ENCODE results near the gene RAB7B. TPM values are rescaled to one million over a fixed set of nuclear protein-coding genes. Genes with fewer than 3 reads are reported as not detected.

The RAB7B gene
- total RNA-seq, 4 donors from 2014 or later, result 0.15 to 0.62 (median 0.33) TPM; not detected in 1

DNA sequence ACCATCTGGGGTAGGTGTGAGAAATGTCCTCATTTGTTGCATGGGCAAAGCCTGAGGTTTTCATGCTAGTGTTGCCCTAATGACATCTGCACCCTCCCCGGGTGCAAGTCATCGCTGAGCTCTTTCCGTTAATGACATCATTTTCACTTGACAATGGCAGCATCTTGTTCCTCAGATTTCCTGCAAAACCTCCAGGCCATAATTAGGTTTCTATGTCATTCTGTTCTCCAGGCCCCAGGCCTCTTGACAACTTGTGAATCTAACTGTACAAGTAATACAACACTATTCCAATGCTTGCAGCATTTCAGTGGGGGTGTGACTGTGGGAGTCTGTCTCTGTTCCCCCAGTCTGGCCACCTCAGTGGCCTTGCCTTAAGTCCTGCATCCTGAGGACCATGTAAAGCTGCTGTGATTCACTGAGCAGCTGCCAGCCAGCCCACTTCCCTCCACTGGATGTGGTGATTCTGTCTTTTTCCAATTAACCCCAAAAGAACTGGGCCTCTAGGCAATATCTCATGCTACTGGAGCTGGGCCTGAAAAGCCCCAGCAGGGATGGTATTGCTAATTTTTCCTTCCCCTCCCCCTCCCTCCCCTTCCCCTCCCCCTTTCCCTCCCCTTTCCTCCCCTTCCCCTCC is 22.8 kb downstream of the RAB7B start:
- Histone ChIP-seq H3K9me3 (no peaks in the 10 kb centered on the region), H3K4me3 (no peak overlapping the region), H3K4me1 (peaks cover 14 to 20% of the 10 kb centered on the region in 2 donors), H3K27me3 (no peaks in the 10 kb centered on the region), H3K27ac (no peak overlapping the region), H3K36me3 (no peaks in the 10 kb centered on the region)
- in situ Hi-C loops (cut with MboI; ENCODE audit: low sequenced_read_pairs in 4 of 4), result loop anchor here (5.0 to 25.0 kb wide), 8 partner anchors 58 to 318 kb away; no protein-coding TSS in a partner anchor
- ATAC-seq, result no peak
- no peak for TF ChIP-seq POLR2A (IDR thresholded peaks at IDR 0.05)
- TF ChIP-seq, protein P1, sequence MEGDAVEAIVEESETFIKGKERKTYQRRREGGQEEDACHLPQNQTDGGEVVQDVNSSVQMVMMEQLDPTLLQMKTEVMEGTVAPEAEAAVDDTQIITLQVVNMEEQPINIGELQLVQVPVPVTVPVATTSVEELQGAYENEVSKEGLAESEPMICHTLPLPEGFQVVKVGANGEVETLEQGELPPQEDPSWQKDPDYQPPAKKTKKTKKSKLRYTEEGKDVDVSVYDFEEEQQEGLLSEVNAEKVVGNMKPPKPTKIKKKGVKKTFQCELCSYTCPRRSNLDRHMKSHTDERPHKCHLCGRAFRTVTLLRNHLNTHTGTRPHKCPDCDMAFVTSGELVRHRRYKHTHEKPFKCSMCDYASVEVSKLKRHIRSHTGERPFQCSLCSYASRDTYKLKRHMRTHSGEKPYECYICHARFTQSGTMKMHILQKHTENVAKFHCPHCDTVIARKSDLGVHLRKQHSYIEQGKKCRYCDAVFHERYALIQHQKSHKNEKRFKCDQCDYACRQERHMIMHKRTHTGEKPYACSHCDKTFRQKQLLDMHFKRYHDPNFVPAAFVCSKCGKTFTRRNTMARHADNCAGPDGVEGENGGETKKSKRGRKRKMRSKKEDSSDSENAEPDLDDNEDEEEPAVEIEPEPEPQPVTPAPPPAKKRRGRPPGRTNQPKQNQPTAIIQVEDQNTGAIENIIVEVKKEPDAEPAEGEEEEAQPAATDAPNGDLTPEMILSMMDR (IDR thresholded peaks at IDR 0.05 in 4 of 5, conservative IDR thresholded peaks at IDR 0.05 in 1 of 5), result no peak
- intact Hi-C loops (cut with DNase I; ENCODE audit: low total_unique reads), result no loop called here
- DNase-seq, result no peak

DNA sequence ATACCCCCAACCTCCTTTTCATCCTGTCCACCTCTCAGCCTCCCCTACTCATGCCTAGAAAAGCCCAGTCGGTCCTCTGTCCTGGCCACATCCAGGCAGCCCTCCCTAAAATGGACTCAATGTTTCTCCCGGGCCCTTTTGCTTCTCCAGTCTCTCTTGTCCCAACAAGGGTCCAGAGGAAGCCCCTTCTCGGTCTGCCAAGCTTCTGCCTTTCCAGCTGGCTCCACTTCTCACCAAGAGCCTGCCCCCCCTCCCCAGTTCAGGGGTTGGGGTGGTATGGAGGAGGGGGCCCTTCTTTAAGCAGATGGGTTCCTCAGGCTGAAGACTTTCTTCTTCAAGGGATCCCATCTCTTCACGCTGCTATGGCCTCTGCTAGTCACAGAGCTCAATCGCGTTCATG is 23.9 kb downstream of the RAB7B start:
- intact Hi-C loops (cut with DNase I; ENCODE audit: low total_unique reads) (loop anchor here (5.0 kb wide), 1 partner anchor 167 kb away; the partner anchor contains the start of gene SLC41A1), in situ Hi-C loops (cut with MboI; ENCODE audit: low sequenced_read_pairs in 4 of 4) (loop anchor here in 1 of 4 donors (25.0 kb wide), 1 partner anchor 317 kb away; no protein-coding TSS in a partner anchor)
- Histone ChIP-seq H3K27me3 (no peaks in the 10 kb centered on the region), H3K4me3 (no peak overlapping the region), H3K27ac (no peak overlapping the region), H3K4me1 (peaks cover 14 to 20% of the 10 kb centered on the region in 2 donors), H3K9me3 (no peaks in the 10 kb centered on the region), H3K36me3 (no peaks in the 10 kb centered on the region)
- TF ChIP-seq POLR2A (IDR thresholded peaks at IDR 0.05), result no peak
- TF ChIP-seq, protein P1 (IDR thresholded peaks at IDR 0.05 in 4 of 5, conservative IDR thresholded peaks at IDR 0.05 in 1 of 5), result no peak
- DNase-seq, result no peak
- no peak for ATAC-seq

DNA sequence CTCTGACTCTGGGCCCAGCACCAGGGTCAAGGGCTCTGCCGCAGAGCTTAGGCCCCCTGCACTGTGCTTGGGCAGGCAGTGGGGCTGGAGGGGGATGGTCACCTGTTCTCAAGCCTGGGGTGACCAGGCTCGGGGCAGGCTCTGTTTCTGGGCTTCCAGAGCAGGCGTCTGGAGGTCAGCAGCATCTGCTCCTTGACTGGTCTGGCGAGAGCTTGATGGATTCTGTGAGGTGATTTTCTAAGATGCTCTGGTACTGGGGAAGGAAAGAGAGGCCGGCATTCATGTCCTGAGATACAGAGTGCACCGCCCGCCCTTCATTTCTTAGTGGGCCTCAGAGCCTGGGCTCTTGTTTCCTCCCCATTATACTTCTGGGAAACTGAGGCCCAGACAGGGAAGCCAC is 24.5 kb downstream of the RAB7B start:
- H3K4me1 ChIP-seq, result peaks cover 14 to 20% of the 10 kb centered on the region in 2 donors
- ATAC-seq (no peak), DNase-seq (no peak)
- in situ Hi-C loops (cut with MboI; ENCODE audit: low sequenced_read_pairs in 4 of 4), result loop anchor here in 1 of 4 donors (25.0 kb wide), 1 partner anchor 316 kb away; no protein-coding TSS in a partner anchor
- no peaks in the 10 kb centered on the region for H3K27me3 ChIP-seq
- intact Hi-C loops (cut with DNase I; ENCODE audit: low total_unique reads), result loop anchor here (5.0 kb wide), 1 partner anchor 166 kb away; the partner anchor contains the start of gene SLC41A1
- no peak overlapping the region for H3K4me3 ChIP-seq
- no peaks in the 10 kb centered on the region for H3K9me3 ChIP-seq
- no peak overlapping the region for H3K27ac ChIP-seq
- no peak for TF ChIP-seq POLR2A (IDR thresholded peaks at IDR 0.05)
- TF ChIP-seq, protein P1 (IDR thresholded peaks at IDR 0.05 in 4 of 5, conservative IDR thresholded peaks at IDR 0.05 in 1 of 5), result no peak
- no peaks in the 10 kb centered on the region for H3K36me3 ChIP-seq

DNA sequence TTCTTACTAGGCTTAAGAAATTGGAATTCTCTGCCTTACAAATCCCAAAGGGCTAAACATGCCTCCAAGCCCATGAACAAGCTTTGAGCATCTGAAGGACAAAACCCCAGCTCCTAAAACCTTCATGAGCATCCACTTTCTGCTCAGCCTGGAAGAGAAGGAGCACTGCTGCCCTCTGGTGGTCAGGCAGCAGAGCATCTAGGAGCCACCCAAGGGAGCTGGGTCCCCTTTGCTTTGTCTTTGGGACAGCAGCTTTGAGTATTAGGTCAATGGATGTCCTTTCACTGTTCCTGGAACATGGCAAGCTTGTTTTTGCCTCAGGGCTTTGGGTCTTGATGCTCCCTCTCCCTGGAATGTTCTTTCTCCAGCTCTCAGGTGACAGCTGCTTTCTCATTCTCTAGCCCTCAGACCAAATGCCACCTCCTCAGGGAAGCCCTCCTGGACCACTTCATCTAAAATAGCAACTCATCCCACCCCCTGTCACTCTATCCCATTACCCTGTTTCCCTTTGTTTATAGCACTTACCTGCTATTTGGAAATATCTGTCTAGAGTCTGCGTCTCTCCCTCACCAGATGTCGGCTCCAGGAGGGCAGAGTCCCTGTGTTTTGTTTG is 25.7 kb downstream of the RAB7B start:
- DNase-seq (peak; percentile 45 to 50), ATAC-seq (peak; percentile 83 to 88)
- H3K27me3 ChIP-seq, result no peaks in the 10 kb centered on the region
- H3K4me1 ChIP-seq, result peaks cover 14 to 20% of the 10 kb centered on the region in 2 donors
- no peaks in the 10 kb centered on the region for H3K9me3 ChIP-seq
- H3K27ac ChIP-seq, result peak overlapping the region; percentile 66 to 85 (median 71)
- no peaks in the 10 kb centered on the region for H3K36me3 ChIP-seq
- H3K4me3 ChIP-seq, result no peak overlapping the region
- intact Hi-C loops (cut with DNase I; ENCODE audit: low total_unique reads), result loop anchor here (1.0 to 5.0 kb wide), 4 partner anchors 58 to 318 kb away; partner anchors contain the start of gene SLC41A1
- TF ChIP-seq POLR2A (IDR thresholded peaks at IDR 0.05), result no peak
- TF ChIP-seq, protein P1 (IDR thresholded peaks at IDR 0.05 in 4 of 5, conservative IDR thresholded peaks at IDR 0.05 in 1 of 5), result peak; percentile 91 to 97 (median 94)
- in situ Hi-C loops (cut with MboI; ENCODE audit: low sequenced_read_pairs in 4 of 4), result loop anchor here in 1 of 4 donors (25.0 kb wide), 1 partner anchor 315 kb away; no protein-coding TSS in a partner anchor
